Endodermal cell (in vitro differentiated cells): ENCODE data around the gene NRAP. TPM values are rescaled to one million over a fixed set of nuclear protein-coding genes. Genes with fewer than 3 reads are reported as not detected.

Source experiments
- DNase-seq: peaks from one replicate; pipeline ENCODE4 v3.0.0-alpha.2; 2017
- H3K27ac ChIP-seq: 2 replicates; pipeline ENCODE4 v1.5.1; 2013; ENCODE audit warnings: mild to moderate bottlenecking, low read depth, low read length, moderate library complexity
- H3K27me3 ChIP-seq: 2 replicates; pipeline ENCODE4 v1.6.1; 2013; ENCODE audit warnings: mild to moderate bottlenecking, low read length, moderate library complexity; ENCODE audit not compliant: insufficient read depth, control insufficient read depth, poor library complexity, severe bottlenecking
- H3K36me3 ChIP-seq: 2 replicates; pipeline ENCODE4 v1.7.0; 2013; ENCODE audit warnings: mild to moderate bottlenecking, low read length, moderate library complexity; ENCODE audit not compliant: control insufficient read depth, insufficient read depth
- H3K4me1 ChIP-seq: one replicate; pipeline ENCODE4 v1.7.0; 2013; ENCODE audit warnings: low read length; ENCODE audit not compliant: control insufficient read depth, insufficient read depth
- H3K4me3 ChIP-seq: 2 replicates; pipeline ENCODE4 v1.5.1; 2013; ENCODE audit warnings: mild to moderate bottlenecking, low read length, moderate library complexity
- H3K9ac ChIP-seq: 2 replicates; pipeline ENCODE4 v1.6.1; 2013; ENCODE audit warnings: mild to moderate bottlenecking, low read length, moderate library complexity; ENCODE audit not compliant: poor library complexity, severe bottlenecking; ENCODE audit errors: extremely low read depth
- H3K9me3 ChIP-seq: 2 replicates; pipeline ENCODE4 v1.6.1; 2013; ENCODE audit warnings: mild to moderate bottlenecking, low read length, moderate library complexity; ENCODE audit not compliant: control insufficient read depth
- H3K27ac Mint-ChIP-seq: 2 replicates; pipeline ENCODE4 v1.8.0; 2020; ENCODE audit warnings: mixed read lengths
- H3K27me3 Mint-ChIP-seq: 2 replicates; pipeline ENCODE4 v1.8.0; 2021; ENCODE audit warnings: mild to moderate bottlenecking, mixed read lengths; ENCODE audit not compliant: insufficient read depth
- H3K36me3 Mint-ChIP-seq: 2 replicates; pipeline ENCODE4 v1.8.0; 2020; ENCODE audit warnings: low read depth, mixed read lengths
- H3K4me1 Mint-ChIP-seq: 2 replicates; pipeline ENCODE4 v1.8.0; 2020; ENCODE audit warnings: mixed read lengths
- H3K4me3 Mint-ChIP-seq: 2 replicates; pipeline ENCODE4 v1.8.0; 2020; ENCODE audit warnings: mild to moderate bottlenecking, moderate library complexity, mixed read lengths
- H3K9me3 Mint-ChIP-seq: 2 replicates; pipeline ENCODE4 v1.8.0; 2020; ENCODE audit warnings: mild to moderate bottlenecking, mixed read lengths
- WGBS, 2 experiments: methylation state at CpG; one replicate each; pipeline versions ENCODE4 v1.1.5 to v1.1.7; 2013; ENCODE audit warnings: missing lambda C conversion rate in 2 of 2, mixed read lengths in 1 of 2; ENCODE audit not compliant: insufficient coverage in 1 of 2, insufficient read length in 1 of 2; 5-methylcytosine and 5-hydroxymethylcytosine counted together
- total RNA-seq, 2 donors: library from RNA; stranded (reverse); fragmentation: NEBNext Ultra II Directional in 1 of 2; extraction: Animal tissue kit (Norgen Biotek cat#: 25700) in 1 of 2; gene quantifications; 2 replicates in 1 of 2; 3 replicates in 1 of 2; pipeline ENCODE4 v1.2.1, GENCODE V29; 2021
- TF ChIP-seq, protein P1 (sequence below): fragments of 200-600 bp; sonication (generic); conservative IDR thresholded peaks from 2 replicates; pipeline ENCODE4 v1.5.0; 2021; ENCODE audit warnings: antibody characterized with exemption, mild to moderate bottlenecking

Gene NRAP
- total RNA-seq, 2 donors from 2014 or later: 0.09 to 0.11 TPM

DNA sequence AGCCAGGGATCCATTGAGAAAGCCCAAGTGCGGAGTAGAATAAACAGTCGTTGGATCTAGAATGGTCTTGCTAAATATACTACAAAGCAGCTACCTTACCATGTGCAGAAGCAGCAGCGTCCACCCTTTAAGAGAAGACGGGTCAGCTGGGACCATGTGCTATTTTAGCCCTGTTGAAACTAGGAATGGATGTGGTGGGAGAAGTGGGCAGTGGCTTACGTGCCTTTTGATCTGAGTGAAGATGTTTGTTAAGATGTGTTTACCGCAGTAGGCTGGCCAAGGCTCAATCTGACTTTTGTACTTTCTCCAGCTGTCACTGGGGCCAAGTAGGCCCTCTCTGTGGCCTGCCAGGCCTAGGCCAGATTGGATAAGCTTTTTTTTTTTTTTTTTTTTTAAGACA, 101.8 kb downstream of the NRAP start:
- Mint-ChIP-seq H3K9me3 (no peaks in the 10 kb centered on the region), H3K4me3 (no peak overlapping the region), H3K36me3 (no peaks in the 10 kb centered on the region), H3K27me3 (peaks cover 45% of the 10 kb centered on the region), H3K27ac (no peak overlapping the region), H3K4me1 (peaks cover 63% of the 10 kb centered on the region)
- H3K36me3 ChIP-seq: no peaks in the 10 kb centered on the region
- H3K4me1 ChIP-seq: peaks cover 14% of the 10 kb centered on the region
- H3K4me3 ChIP-seq: no peak overlapping the region
- no peak overlapping the region for H3K27ac ChIP-seq
- WGBS, 2 experiments: 95 to 100% methylated on average over 1 to 6 of the region's 6 CpGs
- H3K9me3 ChIP-seq: no peaks in the 10 kb centered on the region
- H3K27me3 ChIP-seq: no peaks in the 10 kb centered on the region
- TF ChIP-seq, protein P1, sequence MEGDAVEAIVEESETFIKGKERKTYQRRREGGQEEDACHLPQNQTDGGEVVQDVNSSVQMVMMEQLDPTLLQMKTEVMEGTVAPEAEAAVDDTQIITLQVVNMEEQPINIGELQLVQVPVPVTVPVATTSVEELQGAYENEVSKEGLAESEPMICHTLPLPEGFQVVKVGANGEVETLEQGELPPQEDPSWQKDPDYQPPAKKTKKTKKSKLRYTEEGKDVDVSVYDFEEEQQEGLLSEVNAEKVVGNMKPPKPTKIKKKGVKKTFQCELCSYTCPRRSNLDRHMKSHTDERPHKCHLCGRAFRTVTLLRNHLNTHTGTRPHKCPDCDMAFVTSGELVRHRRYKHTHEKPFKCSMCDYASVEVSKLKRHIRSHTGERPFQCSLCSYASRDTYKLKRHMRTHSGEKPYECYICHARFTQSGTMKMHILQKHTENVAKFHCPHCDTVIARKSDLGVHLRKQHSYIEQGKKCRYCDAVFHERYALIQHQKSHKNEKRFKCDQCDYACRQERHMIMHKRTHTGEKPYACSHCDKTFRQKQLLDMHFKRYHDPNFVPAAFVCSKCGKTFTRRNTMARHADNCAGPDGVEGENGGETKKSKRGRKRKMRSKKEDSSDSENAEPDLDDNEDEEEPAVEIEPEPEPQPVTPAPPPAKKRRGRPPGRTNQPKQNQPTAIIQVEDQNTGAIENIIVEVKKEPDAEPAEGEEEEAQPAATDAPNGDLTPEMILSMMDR: no peak
- no peak for DNase-seq
- H3K9ac ChIP-seq: no peak overlapping the region

DNA sequence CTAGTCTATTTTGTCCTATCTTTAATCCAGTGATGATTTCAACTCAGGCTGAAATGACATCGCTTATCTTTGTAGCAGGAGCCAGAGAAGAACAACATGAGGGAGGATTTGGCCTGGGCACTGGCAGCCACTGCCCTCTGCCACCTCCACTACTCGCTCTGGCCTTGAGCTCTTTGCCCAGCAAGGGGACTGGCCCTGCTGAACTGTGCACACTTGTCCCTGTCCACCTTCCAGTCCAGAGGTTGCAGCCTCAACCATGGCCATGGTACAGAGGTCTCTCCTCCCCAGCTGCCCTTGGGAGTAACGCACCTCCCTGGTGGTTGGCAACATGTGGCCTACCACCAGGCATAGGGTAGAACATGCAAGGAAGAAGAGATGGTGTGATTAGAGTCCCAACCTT, 102.6 kb downstream of the NRAP start:
- TF ChIP-seq, protein P1: no peak
- Mint-ChIP-seq H3K4me1 (peaks cover 64% of the 10 kb centered on the region), H3K27ac (no peak overlapping the region), H3K27me3 (peaks cover 52% of the 10 kb centered on the region), H3K9me3 (no peaks in the 10 kb centered on the region), H3K36me3 (no peaks in the 10 kb centered on the region), H3K4me3 (no peak overlapping the region)
- Histone ChIP-seq H3K4me1 (peaks cover 18% of the 10 kb centered on the region), H3K9me3 (no peaks in the 10 kb centered on the region), H3K36me3 (no peaks in the 10 kb centered on the region), H3K9ac (no peak overlapping the region), H3K27ac (no peak overlapping the region), H3K4me3 (no peak overlapping the region), H3K27me3 (no peaks in the 10 kb centered on the region)
- 93 to 100% methylated on average over 1 to 3 of the region's 3 CpGs for WGBS, 2 experiments
- no peak for DNase-seq

DNA sequence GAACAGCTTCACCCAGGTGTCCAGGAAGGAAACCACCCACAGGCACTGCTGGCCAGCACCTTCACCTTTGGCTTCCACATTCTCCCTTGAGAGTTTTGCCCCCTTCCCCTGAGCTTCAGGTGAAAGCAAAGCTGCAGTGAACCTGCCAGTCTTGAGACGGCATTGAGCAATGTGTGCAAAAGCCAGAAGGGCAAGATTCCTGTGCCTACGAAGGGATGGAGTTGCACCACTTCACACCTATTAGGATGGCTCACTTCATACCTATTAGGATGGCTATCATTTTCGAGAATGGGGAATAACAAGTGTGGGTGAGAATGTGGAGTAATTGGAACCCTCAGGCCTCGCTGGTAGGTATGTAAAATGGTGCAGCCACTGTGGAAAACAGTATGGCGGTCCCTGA, 103.8 kb downstream of the NRAP start:
- Mint-ChIP-seq H3K27ac (no peak overlapping the region), H3K9me3 (no peaks in the 10 kb centered on the region), H3K36me3 (no peaks in the 10 kb centered on the region), H3K4me3 (no peak overlapping the region), H3K4me1 (peaks cover 65% of the 10 kb centered on the region), H3K27me3 (peaks cover 61% of the 10 kb centered on the region)
- Histone ChIP-seq H3K36me3 (no peaks in the 10 kb centered on the region), H3K4me3 (no peak overlapping the region), H3K4me1 (peaks cover 26% of the 10 kb centered on the region), H3K27ac (no peak overlapping the region), H3K9ac (no peak overlapping the region), H3K27me3 (no peaks in the 10 kb centered on the region), H3K9me3 (no peaks in the 10 kb centered on the region)
- 84 to 88% methylated on average over 4 to 5 of the region's 5 CpGs for WGBS, 2 experiments
- no peak for DNase-seq
- TF ChIP-seq, protein P1: no peak
